HuH-7 (cell line): ENCODE measurements around the gene CCDC57.
A peak's percentile ranks its signal among the peaks of the same experiment; 100 is the strongest.

ENCODE experiments used
- DNase-seq: peaks from one replicate; pipeline ENCODE4 v3.0.0; 2011; ENCODE audit warnings: low spot score

The CCDC57 gene

DNA sequence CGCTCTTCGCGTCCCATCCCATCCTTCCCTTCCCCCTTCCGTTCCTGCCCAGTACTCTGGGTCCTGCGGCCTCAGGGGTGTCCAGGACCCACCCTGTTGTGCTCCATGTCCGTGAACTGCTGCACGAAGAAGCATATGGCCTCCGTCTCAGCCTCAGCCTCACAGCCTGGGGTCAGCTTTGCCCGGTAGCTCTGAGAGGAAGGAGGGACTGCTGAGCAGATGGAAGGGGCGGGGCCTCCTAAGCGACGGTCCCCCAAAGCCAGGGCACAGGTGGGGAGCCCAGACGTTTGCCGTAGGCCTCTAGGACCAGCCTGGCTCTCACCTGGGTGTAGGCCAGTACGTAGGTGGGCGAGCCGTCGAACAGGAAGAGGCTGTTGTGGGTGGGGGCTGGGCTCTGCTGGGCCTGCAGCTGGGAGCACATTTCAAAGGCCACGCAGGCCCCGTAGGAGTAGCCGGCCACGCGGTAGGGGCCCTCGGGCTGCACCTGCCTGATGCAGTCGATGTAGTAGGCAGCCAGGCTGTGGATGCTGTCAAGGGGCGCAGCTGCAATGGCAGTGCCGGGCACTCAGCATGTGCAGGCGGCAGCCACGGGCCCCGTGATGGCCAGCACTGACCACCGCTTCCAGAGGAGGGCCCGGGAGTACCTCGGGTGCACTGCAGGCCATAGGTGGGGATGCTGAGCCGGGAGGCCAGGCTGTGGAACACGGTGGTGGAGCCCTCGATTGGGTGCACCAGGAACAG, 132.4 kb downstream of the CCDC57 start:
- no peak for DNase-seq

DNA sequence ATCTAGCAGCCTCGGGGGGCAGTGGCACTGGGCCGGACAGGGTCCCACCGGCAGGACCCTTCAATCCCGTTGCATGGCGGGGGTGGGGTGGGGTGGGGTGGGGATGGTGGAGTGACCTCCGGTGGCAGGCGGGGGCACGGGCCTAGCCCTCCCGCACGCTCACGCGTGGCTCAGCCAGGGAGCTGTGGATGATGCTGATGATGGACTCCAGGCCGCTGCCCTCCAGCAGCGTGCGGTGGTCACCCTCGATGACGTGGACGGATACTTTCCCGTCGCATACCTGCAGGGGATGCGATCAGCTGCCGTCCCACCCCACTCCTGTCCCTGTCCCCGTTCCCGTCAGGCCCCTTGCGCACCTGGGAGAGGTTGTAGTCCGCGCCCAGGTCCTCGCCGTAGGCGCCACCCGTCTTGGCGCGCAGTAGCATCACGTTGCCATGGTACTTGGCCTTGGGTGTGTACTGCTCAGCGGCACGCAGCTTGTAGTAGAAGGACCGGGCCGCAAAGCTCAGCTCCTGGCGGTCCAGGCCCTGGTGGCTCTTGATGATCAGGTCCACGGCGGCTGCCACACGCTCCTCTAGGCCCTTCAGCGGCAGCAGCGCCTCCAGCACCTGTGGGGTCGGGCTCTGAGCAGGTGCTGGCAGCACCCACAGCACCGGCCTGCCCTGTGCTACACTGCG, 133.5 kb downstream of the CCDC57 start:
- DNase-seq = no peak

DNA sequence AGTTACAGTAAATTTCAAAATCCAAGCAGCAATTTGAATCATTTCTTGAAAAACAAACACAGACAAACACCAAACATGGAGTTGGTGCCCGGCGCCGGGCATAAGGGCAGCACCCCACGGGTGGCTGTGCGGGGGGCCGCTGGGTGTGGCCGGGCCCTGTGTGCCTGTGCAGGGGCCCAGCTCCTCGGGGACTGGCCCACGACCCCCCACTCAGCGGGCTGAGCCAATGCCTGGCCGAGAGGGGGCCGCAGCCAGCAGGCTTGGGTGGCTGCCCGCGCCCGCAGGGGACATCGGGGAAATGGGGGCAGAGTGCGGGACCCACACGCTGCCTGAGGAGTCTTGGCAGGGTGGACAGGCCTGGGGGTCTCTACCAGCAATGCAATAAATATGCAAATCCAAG, 134.2 kb downstream of the CCDC57 start:
- DNase-seq = no peak

DNA sequence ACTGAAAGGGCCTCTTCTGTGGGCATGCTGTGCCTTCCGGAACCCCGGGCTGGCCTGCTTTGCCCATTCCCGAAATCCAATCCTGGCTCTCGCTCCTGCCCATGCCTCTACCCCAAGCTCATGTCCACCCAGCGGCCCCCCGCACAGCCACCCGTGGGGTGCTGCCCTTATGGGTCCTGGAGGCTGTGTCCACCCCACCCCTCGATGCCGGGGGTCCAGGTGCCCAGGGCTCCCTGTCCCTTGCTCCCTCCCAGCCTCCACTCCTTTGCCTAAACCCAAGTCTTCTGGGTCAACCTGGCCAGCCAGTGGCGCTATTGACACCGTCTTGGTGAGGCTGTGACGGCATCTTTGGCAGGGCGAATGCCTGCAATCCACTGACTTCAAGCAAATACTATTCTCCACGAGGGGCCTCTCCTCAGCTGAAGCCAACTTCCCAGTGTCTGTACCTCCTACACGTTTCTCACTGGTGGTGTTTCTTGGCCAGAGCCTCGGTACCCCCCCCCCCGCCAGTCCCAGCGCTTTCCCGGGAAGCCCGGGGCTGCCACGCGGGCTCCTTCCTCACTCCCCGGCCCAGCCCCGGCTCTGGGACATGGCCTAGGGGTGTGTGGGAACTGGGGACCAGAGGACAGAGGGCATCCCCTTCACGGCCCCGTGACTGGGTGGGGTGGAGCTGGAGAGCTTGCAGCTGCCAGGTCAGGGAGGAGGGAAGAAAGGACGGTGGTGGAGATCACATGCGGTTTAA, 134.9 kb downstream of the CCDC57 start:
- no peak for DNase-seq

DNA sequence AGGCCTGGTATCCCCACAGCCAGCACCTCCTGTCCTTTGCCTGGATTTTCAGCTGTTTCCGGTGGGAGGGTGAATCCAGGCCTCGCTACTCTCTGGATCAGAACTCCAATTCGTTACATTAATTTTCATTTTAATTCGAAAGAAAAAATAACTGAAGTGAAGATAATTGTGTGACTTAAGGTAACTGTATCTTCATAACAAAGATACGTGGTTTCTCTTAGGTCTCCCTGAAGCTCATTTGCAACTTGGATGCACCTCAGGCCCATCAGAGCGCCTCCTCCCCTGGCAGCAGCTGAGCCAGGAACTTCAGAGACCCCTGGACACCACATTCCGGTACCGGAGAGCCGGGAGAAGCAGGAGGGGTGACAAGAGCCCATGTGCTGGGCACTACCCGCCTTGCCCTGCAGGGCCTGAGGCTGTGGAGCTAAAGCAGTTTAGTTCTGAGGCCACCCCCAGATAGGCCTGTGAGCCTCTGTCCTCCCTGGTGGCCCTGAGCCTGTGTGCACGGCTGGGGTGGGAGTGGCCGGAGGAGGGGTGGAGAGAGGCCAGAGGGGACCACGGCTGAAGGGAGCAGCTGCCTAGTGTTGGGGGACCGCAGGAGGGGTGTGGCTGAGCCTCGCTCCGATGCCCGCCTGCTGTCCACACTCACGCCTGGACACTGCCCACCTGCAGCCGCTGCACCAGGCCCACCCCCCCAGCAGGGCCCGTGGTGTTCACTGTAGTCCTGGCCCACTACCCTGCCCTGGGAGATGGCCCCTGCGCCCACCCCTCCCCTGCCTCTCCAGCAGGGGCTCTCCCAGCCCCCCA, 135.7 kb downstream of the CCDC57 start:
- no peak for DNase-seq

DNA sequence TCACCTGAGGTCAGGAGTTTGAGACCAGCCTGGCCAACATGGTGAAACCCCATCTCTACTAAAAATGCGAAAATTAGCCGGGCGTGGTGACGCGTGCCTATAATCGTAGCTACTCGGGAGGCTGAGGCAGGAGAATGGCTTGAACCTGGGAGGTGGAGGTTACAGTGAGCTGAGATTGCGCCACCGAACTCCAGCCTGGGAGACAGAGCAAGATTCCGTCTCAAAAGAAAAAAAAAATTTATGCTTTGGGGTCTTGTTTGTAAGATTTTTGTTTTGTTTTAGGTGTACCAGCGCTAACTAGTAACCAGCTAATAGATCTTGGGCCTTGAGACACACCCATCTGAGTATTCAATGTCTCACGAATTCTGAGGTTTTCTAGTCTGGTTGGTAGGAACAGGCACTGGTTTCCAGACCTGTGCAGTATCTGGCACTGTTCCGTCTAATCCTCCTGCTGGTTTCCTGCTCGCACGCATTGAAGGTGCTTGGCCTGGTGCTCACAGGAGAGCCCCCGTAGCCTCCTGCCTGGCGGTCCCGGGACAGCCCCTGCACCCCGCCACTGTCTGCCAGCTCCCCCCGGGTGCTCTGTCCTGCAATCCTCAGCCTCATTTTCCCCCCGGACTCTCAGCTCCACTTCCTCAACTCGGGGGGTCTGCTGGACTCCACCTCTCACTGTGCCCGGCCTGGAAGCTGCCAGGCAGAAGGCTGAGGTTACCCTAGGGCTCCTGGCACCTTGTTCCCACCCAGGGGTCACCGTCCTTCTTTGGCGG, 136.4 kb downstream of the CCDC57 start:
- DNase-seq = no peak

DNA sequence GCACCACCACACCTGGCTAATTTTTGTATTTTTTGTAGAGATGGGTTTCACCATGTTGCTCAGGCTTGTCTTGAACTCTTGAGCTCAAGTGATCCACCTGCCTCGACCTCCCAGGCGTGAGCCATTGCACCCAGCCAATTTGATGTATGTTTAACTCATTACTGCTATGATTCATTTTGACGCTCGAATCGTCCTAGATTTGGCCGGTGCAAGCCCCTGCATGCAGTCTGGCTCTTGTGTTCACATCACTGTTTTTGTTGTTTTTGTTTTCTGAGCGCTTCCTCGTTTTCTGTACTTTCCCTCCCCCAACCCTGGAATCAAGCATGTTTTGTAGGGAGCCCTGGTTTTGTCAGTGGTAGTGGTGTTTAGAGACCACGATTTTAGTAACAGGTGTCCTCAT, 139.2 kb downstream of the CCDC57 start:
- DNase-seq = no peak

DNA sequence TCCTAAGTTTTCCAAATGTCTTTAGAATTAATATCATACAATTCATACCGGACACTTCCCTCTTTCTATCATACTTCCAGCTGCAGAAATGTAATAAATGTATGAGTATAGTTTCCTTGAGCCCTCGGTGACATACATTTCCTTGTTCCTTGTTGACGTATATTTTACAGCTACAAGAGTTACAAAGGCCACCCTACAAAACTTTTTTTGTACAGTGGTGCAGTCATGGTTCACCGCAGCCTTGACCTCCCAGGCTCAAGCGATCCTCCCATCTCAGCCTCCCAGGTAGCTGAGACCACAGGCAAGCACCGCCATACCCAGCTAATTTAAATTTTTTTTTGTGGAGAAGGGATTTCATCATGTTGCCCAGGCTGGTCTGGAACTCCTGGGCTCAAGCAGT, 139.8 kb downstream of the CCDC57 start:
- no peak for DNase-seq

DNA sequence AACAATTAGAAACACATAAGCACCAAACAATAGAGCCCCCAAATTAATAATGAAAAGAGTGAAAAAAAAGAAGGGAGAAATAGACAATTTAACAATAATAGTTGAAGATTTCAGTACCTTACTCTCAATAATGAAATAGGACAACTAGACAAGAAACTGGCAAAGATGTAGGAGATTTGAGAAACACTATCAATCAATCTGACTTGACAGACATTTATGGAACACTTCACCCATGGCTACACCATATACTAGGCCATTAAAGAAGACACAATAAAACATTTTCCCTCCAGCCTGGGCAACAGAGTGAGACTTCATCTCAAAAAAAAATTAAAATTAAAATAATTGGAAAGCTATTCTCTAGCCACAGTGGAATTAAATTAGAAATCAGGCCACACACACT, 142.0 kb downstream of the CCDC57 start:
- DNase-seq = no peak

DNA sequence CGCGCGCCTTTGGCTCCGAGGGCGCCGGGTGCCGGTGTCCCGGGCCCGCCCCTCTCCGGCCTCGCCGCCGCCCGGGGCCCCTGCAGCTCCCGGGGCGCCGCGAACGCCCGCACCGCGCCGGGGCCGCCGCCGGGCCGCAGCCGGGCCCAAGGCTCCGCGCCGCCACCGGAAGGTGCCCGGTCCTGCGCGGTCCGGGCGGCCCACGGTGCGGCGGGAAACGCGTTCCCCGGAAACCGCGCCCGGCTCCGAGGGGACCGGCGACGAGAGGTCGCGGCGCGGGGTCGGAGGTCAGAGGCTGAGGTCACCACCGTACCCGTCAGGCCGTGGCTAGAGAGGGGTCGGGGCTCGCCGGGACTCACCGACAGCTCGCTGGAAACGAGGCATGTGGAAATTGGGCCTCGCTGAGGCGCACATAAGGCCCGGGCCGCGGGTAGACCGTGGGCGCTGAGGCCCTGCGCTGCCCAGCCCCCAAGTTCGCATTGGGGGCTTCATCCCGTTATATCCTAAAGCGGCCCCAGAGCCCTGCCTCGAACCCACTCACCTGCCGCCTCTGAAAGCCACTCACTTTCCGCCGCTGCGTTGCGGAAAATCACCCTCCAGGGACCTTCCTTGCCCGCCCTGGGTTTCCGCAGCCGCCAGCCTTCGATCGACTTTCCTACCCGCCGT, 146.9 kb downstream of the CCDC57 start, which contains the start of gene DUS1L:
Gene DUS1L (minus strand): TSS at position 167 of the 666 bp plus-strand sequence. CDS start 745 bp downstream, outside the sequence.
- DNase-seq = peak; percentile 75

DNA sequence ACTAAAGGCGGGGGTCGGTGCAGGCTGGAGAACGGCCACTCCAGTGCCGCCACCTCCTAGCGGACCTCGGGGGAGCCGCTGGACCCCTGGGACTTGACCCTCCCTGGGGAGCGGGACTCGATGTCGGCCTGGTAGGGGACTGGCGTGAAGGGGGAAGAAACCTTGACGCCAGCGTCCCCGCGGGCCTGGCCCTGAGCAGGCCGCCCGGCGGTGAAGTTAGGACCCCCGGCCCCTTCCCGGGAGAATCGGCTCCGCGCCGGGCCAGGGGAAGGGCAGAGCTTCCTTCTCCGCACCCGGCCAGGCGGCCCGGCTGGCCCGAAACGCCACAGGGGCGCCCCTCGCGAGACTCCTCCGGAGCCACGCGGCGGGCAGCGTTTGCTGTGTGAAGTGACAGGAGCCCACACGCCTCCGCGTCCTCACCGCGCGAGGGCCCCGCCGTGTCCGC, 147.4 kb downstream of the CCDC57 start:
- DNase-seq = no peak

DNA sequence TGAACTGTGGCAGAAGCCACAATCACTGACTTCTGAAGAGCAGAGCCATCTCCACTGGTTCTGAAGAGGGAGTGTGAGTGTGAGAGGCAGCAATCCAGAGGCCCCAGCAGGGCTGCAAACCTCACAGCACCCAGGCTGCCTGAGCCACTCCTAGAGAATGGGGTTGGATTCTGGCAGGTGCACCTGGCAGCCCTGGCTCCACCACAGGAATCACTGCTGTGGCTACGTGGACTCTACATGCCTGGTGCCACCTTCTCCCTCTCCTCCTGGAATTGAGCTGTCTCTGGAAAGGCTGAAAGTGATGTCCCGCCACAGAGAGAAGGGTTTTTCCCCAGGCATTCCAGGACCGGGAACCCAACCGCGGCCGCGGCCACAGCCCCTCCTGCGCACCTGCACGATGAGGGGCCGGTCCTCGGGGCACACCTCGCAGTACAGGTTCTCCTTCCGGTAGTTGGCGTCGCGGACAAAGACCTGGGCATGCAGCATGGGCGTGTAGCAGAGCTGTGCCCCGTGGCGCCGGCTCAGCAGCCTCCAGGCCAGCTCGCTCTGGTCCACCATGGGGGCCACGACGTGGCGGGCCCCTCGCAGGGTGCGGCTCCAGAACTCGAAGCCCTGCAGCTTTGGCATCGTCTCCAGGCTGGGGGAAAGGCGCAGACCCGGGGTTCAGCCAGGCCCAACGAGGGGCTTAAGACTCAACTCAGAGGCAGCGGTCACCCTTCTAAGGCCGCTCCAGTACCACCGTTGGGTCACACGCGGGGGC, 148.0 kb downstream of the CCDC57 start:
- no peak for DNase-seq

DNA sequence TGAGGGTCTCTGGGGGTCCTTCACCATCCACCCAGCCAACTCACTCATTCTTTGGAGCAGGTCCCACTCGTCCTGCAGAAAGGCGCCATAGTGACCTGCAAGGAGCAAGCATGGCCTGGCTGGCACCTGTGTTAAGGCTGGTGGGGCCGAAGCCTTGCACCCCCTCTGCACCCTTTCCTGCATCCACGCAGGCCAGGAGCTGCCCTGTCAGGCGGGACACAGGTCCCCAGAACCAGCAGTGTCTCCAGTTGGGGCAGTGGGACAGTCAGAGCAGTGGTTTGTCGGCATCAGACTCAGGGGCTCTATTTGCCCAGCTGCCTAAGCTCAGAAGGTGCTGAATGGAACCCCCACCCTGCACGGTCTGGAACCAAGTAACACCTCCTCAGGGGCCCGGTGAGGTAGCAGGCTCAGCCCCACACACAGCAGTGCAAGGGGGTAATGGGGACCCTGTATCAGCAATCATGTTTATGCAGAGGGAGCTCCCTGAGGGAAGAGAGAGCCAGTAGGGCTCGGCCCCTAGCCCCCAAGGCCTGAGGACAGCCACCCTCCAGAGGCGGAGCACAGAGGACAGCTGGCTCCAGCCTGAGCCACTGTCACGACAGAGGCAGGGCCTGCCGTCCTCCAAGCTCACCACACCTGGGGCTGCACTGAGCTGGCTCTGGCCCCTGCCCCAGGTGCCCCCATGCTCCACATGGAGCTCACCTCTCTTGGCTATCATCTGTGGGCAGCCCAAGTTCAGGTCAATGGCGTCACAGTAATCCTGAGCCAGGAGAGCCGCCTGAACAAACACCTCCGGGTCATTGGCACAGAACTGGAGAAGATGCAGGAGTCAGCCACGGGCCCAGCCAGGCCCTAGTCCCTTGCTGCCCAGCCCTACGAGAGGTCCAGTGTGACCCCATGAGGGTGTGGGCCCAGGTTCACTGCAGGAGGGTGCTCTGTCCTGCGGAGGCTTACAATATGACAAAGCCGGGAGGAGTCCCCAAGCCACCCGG, 148.9 kb downstream of the CCDC57 start:
- no peak for DNase-seq

DNA sequence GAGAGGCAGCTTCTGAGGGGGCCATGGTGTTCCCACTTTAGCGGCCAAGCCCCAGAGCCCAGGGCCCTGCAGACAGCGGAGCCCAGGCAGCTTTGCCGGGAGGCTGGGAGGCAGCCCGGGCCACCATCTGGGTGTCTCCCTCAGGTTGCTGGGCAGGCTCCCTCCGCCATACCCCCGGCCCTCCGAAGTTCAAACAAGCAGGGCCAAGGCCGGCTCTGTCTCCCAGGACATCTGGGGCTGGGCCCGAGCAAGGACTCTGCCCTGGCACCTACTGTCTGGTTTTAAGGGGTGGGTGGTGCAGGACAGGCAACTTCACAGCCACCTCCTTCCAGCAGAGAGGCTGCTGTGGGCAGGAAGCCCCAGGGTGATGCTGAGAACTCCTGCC, 149.7 kb downstream of the CCDC57 start:
- no peak for DNase-seq

DNA sequence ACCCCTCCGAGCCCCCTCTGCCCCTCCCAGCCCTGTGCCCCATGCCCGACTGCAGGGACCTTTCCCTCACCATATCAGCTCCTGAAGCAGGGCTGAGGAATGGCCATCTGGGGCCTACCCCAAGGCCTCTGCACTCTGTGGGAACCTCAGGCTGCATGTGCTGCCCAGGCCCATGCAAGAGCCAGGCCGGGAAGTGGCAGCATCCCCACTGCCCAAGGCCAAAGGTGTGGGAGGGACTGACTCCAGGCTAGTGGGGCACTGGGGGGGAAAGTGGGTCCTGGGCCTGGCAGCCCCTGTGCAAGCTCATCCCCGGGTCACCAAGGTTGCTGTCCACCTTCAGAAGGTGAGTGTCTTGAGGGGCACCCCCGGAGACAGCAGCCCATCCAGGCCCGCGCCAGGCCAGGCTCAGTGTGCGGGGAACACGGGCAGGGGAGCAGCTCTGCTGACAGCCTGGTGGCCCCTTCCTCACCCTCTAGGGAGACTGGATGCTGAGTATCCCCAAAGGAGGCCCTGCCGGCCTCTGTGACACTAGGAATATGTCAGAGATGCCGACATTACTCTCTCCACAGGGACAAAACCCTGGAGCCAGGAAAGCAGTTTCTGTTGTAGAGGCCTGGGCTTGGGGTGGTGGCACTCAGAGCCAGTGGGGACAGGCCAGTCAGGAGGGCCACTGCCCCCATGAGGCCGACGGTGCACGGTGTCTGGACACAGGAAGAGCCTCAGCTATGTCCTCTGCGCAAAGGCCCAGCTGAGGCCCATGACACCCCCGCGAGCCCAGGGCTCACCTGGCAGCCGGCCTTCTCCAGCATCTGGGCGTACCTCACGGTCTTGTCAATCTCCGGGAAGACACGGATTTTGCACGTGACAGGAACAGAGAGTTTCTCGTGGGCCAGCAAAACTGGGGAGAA, 150.3 kb downstream of the CCDC57 start:
- DNase-seq = no peak

DNA sequence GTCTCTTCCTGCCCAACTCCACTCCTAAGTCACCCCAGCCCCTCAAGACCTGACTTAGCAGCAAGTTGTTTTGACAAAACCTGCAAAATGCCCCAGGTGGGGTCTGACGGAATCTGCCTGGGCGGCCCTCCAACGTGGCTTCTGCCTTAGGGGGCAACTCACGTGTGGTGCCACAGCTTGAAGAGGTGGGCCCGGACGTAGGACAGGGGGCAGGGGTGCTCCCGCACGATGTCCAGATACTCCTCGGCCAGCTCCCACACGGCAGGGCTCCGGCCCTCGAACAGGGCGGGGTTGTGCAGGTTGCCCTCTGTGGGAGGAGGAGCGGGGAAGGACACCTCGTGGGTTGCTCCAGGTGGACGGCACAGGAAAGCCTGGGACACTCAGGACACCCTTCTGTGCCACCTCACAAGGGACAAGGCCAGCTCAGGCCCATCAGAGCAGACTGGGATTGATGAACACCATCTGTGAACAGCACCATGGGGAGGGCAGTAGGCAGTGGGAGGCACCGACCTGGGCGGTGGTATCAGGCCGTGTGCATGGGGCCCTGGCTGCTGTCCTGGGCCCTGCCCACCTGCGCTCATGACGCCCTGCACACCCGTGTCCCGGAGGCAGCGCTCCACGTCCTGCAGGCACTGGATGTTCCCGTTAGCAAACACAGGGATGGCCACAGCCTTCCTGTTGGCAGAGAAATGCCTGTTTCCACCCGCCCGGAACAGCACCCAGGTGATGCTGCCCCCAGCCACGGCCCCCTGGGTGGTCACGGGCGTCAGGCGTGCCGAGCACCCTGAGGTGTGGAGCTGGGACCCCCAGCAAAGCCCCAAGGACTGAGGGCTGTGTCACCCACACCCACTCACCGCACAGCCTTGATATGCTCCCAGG, 151.4 kb downstream of the CCDC57 start:
- DNase-seq = no peak

DNA sequence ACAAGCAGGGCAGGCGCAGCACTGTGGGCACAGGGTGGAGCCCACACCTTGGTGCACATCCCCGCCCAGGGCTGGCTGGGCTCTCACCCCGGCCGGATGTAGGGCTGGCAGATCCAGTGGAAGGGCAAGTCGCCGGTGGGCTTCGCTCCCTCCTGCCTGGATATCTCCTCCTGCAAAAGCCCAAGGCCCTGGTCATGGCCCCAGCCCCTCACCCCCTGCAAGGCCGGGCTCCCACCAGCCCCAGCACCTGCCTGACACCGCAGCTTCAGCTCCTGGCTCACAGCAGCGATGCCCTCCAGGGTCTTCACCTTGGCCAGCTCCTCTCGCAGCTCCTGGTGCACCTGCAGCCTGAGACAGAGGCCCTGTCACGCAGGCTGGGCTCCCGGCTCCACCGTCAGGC, 152.0 kb downstream of the CCDC57 start:
- DNase-seq = no peak
